HG03439 (cell line): Measurements from ENCODE around the gene STMN1.
A peak's percentile ranks its signal among the peaks of the same experiment; 100 is the strongest.

ENCODE experiments used
- ATAC-seq: cut with Tn5 transposase; IDR thresholded peaks from one replicate; pipeline ENCODE4 v1.9.1; 2021; ENCODE audit warnings: mild to moderate bottlenecking, moderate library complexity; ENCODE audit not compliant: unreplicated experiment

Gene STMN1

DNA sequence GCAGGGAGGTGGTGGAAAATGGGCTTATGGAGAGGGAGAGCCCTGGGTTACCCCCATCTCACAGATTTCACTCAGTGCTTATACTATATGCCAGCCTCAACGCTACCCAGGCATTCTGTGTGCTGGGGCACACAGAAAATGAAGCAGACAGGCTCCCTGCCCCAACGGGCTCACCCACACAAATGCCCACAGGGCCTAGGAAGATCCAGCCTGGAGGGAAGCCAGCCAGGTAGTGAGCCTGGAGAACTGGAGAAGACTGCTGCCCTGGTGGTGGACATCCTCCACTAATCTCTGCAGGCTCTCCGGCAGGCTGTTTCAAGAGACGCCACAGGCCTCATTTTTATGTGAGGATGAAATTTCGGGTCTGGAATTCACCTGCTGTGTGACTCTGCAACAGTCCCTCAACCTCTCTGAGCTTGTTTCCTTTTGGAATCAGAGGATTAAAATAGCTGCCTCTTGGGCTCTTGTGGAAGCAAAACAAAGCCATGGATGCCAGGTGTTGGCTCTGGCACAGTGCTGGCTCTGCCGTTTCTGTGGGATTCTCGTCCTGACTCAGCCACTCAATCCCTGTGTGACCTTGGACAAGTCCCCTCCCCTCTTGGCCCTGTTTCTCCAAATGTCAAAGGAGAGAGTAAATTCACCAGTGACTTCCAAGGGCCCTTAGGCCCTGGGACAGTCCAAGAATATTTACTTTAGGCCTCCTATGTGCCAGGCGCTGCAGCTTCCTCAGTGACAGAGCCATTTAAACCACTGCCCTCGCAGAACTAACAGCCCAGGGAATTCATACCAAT, 34.3 kb downstream of the STMN1 start:
- ATAC-seq: no peak

GRCh38 chr1:25871086-25871703, 35.0 kb downstream of the STMN1 start:
- ATAC-seq: no peak

- no peak for ATAC-seq
Observed at GRCh38 chr1:25870614-25871013, 35.6 kb downstream of the STMN1 start.

DNA sequence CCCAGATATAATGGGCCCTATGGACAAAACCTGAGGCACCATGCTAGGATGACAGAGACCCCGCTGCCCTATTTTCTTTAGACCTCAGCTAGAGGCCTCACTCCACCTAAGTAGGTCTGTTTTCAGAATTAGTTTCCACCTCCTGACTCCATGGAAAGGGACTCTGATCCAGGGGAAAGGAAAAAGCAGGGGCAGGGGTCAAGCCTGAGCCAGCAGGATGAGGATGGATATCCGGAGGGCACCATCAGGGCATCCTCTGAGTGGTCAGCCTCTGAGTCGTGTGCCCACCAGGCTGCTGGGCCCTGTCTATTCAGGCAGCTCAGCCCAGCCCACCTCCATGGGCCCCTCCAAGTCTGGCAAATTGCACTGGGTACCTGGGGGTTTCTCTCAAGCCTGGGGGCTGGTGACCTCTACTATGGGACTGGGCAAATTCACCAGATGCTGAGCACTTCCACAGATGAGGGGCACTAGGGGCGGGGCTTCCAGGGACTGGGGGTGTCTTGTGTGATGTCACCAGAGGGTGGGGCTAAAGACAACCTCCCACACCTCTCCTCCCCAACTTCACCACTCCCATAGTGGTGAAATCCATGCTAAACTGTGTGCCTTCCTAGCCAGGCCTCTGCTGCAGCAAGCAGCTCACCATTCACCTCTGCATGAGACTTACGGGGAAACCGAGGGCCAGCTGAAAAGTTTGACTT, 36.2 kb downstream of the STMN1 start:
- no peak for ATAC-seq

GRCh38 chr1:25867210-25867991, 38.8 kb downstream of the STMN1 start:
- no peak for ATAC-seq

DNA sequence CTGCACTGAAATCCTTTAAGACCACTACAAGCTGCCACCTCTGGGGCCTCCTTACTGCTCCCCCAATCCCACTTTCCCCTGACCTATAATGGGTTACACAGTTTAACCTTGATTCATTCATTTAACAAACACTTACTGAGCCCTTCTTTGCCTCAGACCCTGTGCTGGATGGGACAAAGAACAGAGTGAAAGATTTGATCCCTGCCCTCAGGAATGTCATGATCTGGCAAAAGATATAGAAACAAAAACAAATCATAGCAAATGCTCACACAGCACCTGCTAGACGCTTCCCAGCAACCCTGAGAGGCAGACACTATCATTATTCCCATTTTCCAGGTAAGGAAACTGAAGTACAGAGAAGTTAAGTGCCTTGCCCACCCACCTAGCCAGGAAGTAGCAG, 39.9 kb downstream of the STMN1 start:
- no peak for ATAC-seq

GRCh38 chr1:25864434-25864833, 41.8 kb downstream of the STMN1 start:
- ATAC-seq: no peak

DNA sequence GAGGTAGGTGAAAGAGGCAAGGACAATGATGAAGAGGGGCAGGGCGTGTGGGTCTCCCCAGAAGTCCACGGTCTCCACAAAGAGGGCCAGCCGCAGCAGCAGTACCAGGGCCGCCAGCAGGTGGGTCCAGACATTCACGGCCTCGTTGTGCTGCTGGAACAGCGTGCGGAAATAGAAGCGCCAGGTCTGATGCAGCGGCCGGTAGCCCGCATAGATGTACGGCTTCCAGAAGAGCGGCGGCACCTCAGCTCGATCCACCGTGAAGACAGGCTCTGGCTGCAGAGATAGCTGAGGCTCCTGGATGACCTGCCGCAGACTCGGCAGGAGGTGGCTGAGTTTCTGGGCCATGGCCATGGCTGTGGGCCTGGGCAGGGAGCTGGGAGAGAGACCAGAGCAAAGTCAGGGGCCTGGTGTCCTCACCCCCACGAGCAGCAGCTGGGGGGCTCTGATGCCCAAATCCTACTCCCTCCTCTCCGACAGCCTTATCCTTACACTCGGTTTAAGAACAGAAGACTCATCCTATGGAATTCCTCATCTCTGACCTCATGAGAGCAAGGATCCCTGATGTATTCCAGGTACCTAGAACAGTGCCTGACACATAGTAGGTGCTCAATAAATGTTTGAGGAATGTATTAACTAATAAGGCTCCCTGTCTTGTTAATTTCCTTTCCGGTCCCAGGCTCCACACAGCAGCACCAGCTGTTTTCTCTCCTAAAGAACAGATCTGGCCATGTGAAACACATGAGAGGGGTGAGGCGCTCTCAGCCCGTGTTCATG, 42.5 kb downstream of the STMN1 start:
- ATAC-seq: no peak

GRCh38 chr1:25862785-25863485, 43.3 kb downstream of the STMN1 start:
- ATAC-seq: no peak

DNA sequence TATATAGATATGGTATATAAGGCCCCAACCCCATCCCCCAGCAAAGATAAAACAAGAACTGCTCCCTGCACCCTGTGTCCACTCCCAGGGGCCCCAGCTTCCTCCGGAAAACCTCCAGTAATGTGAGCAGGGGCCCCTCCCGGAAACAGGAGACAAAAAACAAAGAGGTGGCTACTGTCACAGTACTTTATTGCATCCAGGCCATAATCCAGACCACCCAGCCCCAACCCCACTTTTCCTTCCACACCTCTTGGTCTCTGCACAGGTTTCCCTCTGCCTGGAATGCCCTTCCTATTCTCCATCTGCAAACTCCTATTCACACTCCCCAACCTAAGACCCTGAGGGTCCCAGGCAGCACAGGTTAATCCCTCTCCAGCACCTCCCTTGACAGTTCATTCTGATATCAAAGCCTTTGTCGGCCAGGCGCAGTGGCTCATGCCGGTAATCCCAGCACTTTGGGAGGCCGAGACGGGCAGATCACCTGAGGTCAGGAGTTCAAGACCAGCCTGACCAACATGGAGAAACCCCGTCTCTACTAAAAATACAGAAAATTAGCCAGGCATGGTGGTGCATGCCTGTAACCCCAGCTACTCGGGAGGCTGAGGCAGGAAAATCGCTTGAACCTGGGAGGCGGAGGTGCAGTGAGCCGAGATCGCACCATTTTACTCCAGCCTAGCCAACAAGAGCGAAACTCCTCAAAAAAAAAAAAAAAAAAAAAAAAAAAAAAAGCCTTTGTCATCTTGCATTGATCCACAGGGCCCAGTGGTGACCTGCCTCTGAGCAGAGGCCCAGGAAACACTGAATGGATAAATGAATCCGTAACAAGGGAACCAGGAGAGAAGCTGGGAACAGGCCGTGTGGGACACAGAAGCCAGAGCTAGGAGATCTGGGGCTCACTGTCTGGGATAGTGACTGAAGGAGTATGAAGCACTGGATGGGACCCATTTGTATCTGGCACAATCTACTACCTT, 44.6 kb downstream of the STMN1 start:
- ATAC-seq: no peak

DNA sequence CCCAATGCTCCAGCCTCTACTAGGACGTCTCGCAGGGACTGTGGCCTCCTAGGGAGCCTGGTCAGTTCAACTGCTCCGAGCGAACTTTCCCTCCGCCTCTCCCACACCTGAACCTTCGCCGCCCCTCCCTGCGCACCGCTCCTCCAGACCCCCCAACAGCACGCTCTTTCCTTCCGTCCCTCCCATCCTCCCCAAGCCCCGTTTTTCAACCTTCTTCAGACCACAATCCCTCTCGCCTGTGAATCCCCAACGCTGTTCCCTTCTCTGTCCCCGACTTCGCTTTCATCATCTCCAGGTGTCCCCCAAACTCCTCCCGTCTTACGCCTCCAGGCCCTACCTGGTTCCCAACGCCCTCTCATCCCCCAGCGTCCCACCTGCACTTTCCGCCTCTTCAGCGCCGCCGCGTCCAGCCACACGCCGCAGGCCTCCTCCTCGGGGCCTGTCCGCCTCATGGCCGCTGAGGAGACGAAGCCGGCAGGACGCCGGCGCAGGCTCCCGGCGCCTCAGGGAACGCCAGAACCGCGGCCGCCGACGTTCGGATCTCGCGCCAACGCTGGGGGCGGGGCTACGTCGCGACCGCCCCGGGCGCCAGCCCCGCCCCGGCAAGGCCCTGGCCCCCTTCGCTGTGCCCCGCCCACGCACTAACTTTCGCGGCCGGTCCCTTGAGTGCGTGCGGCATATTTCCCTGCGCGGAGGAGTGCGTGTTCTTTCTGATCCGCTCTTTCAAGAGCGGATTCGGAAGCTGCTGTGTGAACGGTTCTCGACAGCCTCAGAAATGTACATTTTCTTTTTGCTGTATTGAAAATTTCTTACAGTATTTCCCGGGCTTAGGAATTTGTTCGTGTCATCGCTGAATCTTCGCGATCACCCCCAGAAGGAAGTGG, 47.1 kb downstream of the STMN1 start, which contains the start of gene AUNIP:
TSS of gene AUNIP (minus strand) at position 552 of the 884 bp plus-strand sequence. CDS start at position 452, 100 bp downstream.
- ATAC-seq: peak; percentile 85

GRCh38 chr1:25858494-25858893, 47.7 kb downstream of the STMN1 start:
- ATAC-seq: no peak

DNA sequence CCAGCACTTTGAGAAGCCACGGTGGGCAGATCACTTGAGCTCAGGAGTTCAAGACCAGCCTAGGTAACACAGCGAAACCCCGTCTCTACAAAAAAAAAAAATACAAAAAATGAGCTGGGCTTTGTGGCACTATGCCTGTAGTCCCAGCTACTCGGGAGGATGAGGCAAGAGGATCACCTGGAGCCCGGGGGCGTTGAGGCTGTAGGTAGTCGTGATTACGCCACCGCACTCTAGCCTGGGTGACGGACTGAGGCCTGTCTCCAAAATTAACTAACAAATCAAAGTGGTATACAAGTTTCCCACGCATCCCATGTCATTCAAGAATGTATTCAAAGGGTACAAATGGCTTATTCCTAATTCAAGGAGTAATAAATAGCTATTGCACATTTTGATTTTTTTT, 49.4 kb downstream of the STMN1 start:
- no peak for ATAC-seq

DNA sequence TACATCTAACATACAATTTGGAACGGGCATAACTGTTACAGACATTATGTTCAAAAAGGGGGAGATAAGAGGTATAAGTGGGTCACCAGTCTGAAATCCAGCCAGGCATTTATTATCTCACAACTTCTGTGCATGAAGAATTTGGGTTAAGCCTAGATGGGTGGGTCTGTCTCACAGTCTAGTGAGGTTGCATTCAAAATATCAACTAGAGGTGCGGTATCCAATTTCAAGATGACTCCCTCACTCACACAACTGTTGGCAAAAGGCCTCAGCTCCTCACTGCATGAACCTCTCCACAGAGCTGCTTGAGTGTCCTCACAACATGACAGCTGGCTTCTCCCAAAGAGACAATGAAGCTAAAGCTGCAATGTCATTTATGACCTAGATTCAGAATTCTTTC, 51.7 kb downstream of the STMN1 start:
- ATAC-seq: no peak
